CD8-positive, alpha-beta memory T cell (primary cell): ENCODE results near the gene ESD. TPM values are rescaled to one million over a fixed set of nuclear protein-coding genes. Genes with fewer than 3 reads are reported as not detected.
A peak's percentile ranks its signal among the peaks of the same experiment; 100 is the strongest.
"Not testable (repeated sequence)": the region's sequence is repeated elsewhere in the genome, so short reads cannot be mapped to it uniquely, and the experiment has no call there.

Source experiments
- CTCF ChIA-PET: fragments of 350-600 bp; sonication (Branson Sonifier 250); formaldehyde crosslinking; loops from one replicate; lab custom pipeline; 2021; ENCODE audit warnings: antibody characterized with exemption; lab: Charles Lee
- POLR2A ChIA-PET: fragments of 350-600 bp; sonication (Branson Sonifier 250); formaldehyde crosslinking; loops from one replicate; lab custom pipeline; 2021; ENCODE audit warnings: antibody characterized with exemption; lab: Charles Lee
- DNase-seq, 5 donors: peaks; one replicate each; pipeline versions ENCODE4 v3.0.0 to v3.0.0-alpha.2; 2020 to 2022; ENCODE audit warnings: mixed read lengths in 1 of 5
- H3K27ac ChIP-seq: one replicate; pipeline ENCODE4 v1.7.0; 2013; ENCODE audit warnings: low read depth, mild to moderate bottlenecking, low read length, moderate library complexity
- H3K27me3 ChIP-seq: 2 replicates; pipeline ENCODE4 v1.7.0; 2013; ENCODE audit warnings: low read length, mild to moderate bottlenecking; ENCODE audit not compliant: insufficient read depth, poor library complexity, severe bottlenecking
- H3K36me3 ChIP-seq: 2 replicates; pipeline ENCODE4 v1.7.0; 2013; ENCODE audit warnings: mild to moderate bottlenecking, low read length, moderate library complexity; ENCODE audit not compliant: insufficient read depth
- H3K4me1 ChIP-seq: 2 replicates; pipeline ENCODE4 v1.7.0; 2013; ENCODE audit warnings: mild to moderate bottlenecking, low read length, moderate library complexity; ENCODE audit not compliant: insufficient read depth
- H3K4me3 ChIP-seq: 2 replicates; pipeline ENCODE4 v1.7.0; 2013; ENCODE audit warnings: mild to moderate bottlenecking, low read length
- H3K9me3 ChIP-seq: 2 replicates; pipeline ENCODE4 v1.7.0; 2013; ENCODE audit warnings: mild to moderate bottlenecking, low read length
- H3K27ac Mint-ChIP-seq, 8 donors: one replicate each; pipeline ENCODE4 v1.8.0; 2020 to 2021; ENCODE audit warnings: mixed read lengths in 8 of 8, mild to moderate bottlenecking in 6 of 8, inconsistent platforms in 3 of 8, moderate library complexity in 3 of 8
- H3K27me3 Mint-ChIP-seq, 2 donors: one replicate each; pipeline ENCODE4 v1.8.0; 2020 to 2021; ENCODE audit warnings: mixed read lengths in 2 of 2, mild to moderate bottlenecking in 1 of 2, moderate library complexity in 1 of 2
- H3K36me3 Mint-ChIP-seq, 3 donors: one replicate each; pipeline ENCODE4 v1.8.0; 2020 to 2021; ENCODE audit warnings: mixed read lengths in 3 of 3, inconsistent platforms in 1 of 3, mild to moderate bottlenecking in 1 of 3
- H3K4me1 Mint-ChIP-seq, 3 donors: one replicate each; pipeline ENCODE4 v1.8.0; 2020 to 2021; ENCODE audit warnings: mixed read lengths in 3 of 3, inconsistent platforms in 1 of 3, mild to moderate bottlenecking in 1 of 3
- H3K4me3 Mint-ChIP-seq, 7 donors: one replicate each; pipeline ENCODE4 v1.8.0; 2020 to 2021; ENCODE audit warnings: mixed read lengths in 7 of 7, mild to moderate bottlenecking in 6 of 7, moderate library complexity in 4 of 7, inconsistent platforms in 2 of 7
- H3K9me3 Mint-ChIP-seq, 5 donors: one replicate each; pipeline ENCODE4 v1.8.0; 2020 to 2022; ENCODE audit warnings: mixed read lengths in 5 of 5, mild to moderate bottlenecking in 3 of 5, moderate library complexity in 2 of 5, inconsistent platforms in 1 of 5
- polyA plus RNA-seq: library from polyadenylated mRNA; unstranded; fragments of 300-500 nt; fragmentation: Illumina TruSeq; gene quantifications from one replicate; pipeline ENCODE4 v1.2.3, GENCODE V29; 2021
- total RNA-seq, 2 experiments: library from RNA; stranded (reverse); gene quantifications; one replicate each; pipeline ENCODE4 v1.2.3, GENCODE V29; 2021

ESD gene
- total and polyA plus RNA-seq, 3 experiments from 2014 or later: 91.9 to 109 (median 98.5) TPM

DNA sequence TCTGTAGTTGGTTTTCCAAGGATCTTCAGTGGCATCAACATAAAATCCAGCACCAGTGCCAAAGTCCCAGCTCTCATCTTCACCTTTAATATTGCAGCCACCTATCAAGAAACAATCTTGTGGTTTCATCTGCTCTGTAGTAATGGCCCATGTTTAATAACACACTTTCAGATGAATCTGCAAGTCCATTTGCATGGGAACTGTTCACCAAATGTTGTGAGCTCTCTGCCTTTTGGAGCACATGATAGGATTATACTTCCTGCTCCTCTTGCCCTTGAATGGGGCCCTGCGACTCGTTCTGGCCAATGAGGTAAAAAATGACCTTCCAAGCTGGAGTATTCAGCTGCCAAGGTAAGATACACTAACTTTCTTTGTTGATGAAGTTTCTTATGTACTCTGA, 14.3 kb downstream of the ESD start:
- Histone ChIP-seq H3K4me1 (no peaks in the 10 kb centered on the region), H3K27ac (no peak overlapping the region), H3K9me3 (no peaks in the 10 kb centered on the region), H3K4me3 (no peak overlapping the region), H3K27me3 (no peaks in the 10 kb centered on the region), H3K36me3 (peaks cover 36% of the 10 kb centered on the region)
- POLR2A ChIA-PET: no interaction called here
- DNase-seq: no peak
- peaks cover 20 to 79% (median 20%) of the 10 kb centered on the region in 3 donors for H3K36me3 Mint-ChIP-seq
- H3K27ac Mint-ChIP-seq: peak overlapping the region in 1 of 8 donors; percentile 27
- no peaks in the 10 kb centered on the region for H3K9me3 Mint-ChIP-seq
- H3K27me3 Mint-ChIP-seq: no peaks in the 10 kb centered on the region
- CTCF ChIA-PET: no interaction called here
- H3K4me3 Mint-ChIP-seq: no peak overlapping the region
- peaks cover under 1 to 20% (median 7%) of the 10 kb centered on the region in 3 donors for H3K4me1 Mint-ChIP-seq

DNA sequence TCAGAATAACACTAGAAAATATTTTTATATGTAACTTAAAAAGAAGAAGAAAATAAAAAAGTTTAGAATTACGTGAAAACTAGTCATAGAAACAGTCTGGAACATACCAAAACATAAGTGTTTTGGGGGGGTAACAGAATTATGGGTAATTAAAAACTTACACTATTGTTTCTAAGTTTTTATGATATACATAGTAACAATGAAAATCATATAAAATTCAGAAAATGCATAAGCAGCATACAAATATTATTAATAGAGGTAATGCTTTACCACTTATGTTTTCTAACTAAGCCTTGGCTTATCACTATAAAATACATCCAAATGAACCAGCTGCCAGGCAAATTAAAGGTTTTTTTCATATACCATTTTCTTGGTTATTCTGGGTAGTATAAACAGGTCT, 14.9 kb downstream of the ESD start:
- H3K4me3 Mint-ChIP-seq: no peak overlapping the region
- ChIA-PET POLR2A (no interaction called here), CTCF (no interaction called here)
- Histone ChIP-seq H3K27ac (no peak overlapping the region), H3K4me1 (no peaks in the 10 kb centered on the region), H3K27me3 (no peaks in the 10 kb centered on the region), H3K36me3 (peaks cover 36% of the 10 kb centered on the region), H3K4me3 (no peak overlapping the region), H3K9me3 (no peaks in the 10 kb centered on the region)
- H3K4me1 Mint-ChIP-seq: peaks cover 0 to 19% (median 7%) of the 10 kb centered on the region in 3 donors
- peaks cover 20 to 80% (median 23%) of the 10 kb centered on the region in 3 donors for H3K36me3 Mint-ChIP-seq
- peak overlapping the region in 1 of 8 donors; percentile 15 for H3K27ac Mint-ChIP-seq
- DNase-seq: no peak
- H3K9me3 Mint-ChIP-seq: no peaks in the 10 kb centered on the region
- no peaks in the 10 kb centered on the region for H3K27me3 Mint-ChIP-seq

DNA sequence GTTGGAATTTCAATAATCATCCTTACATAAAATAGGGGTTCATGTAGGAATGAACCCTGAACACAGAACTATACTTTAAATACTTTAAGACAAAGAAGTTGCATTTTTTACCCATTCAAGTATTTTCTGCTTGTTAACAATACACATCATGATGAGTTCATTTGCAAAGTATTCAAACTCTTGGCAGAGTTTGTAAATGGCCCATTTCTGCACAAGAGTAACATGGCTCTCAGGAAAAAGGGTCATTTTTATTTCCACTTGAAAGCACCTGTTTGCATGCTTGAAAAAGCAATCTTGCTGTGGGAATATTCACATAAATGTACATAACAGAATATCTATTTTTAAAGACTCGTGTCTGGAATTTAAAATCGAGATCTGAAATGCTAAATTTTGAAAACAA, 18.1 kb downstream of the ESD start:
- peaks cover 26% of the 10 kb centered on the region for H3K36me3 ChIP-seq

DNA sequence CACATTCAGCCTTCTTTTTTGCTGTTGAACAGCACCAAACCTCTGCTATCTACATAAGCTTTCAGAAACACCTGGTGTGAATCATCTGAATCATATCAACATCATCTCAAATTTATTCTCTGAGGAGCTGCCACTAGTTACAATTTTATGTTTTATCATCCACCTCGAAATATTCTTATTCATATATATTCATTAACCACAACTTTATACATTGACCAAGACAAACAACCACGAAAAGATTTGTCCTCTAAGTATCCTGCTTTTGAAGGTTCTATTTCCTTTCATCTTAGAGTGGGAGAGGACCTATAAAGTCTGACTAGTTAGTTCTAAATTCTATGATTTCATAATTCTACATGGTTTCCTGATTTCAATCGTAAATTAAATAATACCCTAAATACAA, 18.9 kb downstream of the ESD start:
- Histone ChIP-seq H3K9me3 (no peaks in the 10 kb centered on the region), H3K4me3 (no peak overlapping the region), H3K27me3 (no peaks in the 10 kb centered on the region), H3K4me1 (no peaks in the 10 kb centered on the region), H3K36me3 (peaks cover 31% of the 10 kb centered on the region), H3K27ac (no peak overlapping the region)
- Mint-ChIP-seq H3K36me3 (peaks cover 31 to 85% (median 35%) of the 10 kb centered on the region in 3 donors), H3K27ac (peak overlapping the region in 1 of 8 donors; percentile 52), H3K9me3 (no peaks in the 10 kb centered on the region), H3K4me1 (peaks cover 0 to 14% (median 7%) of the 10 kb centered on the region in 3 donors), H3K27me3 (no peaks in the 10 kb centered on the region), H3K4me3 (no peak overlapping the region)
- DNase-seq: no peak
- ChIA-PET POLR2A (no interaction called here), CTCF (interaction anchor here (1.2 kb wide), 1 partner anchor 226 kb away, joined by 3 read pairs; no protein-coding TSS in a partner anchor)

More for the DNA sequence above, 18.1 kb downstream of the ESD start:
- Mint-ChIP-seq H3K27me3 (no peaks in the 10 kb centered on the region), H3K9me3 (no peaks in the 10 kb centered on the region), H3K4me1 (peaks cover 0 to 15% (median 7%) of the 10 kb centered on the region in 3 donors), H3K4me3 (no peak overlapping the region), H3K36me3 (peaks cover 24 to 82% (median 32%) of the 10 kb centered on the region in 3 donors), H3K27ac (no peak overlapping the region)
- H3K27ac ChIP-seq: no peak overlapping the region
- ChIA-PET CTCF (no interaction called here), POLR2A (no interaction called here)
- no peaks in the 10 kb centered on the region for H3K27me3 ChIP-seq
- H3K9me3 ChIP-seq: no peaks in the 10 kb centered on the region
- DNase-seq: no peak
- no peak overlapping the region for H3K4me3 ChIP-seq
- H3K4me1 ChIP-seq: no peaks in the 10 kb centered on the region

DNA sequence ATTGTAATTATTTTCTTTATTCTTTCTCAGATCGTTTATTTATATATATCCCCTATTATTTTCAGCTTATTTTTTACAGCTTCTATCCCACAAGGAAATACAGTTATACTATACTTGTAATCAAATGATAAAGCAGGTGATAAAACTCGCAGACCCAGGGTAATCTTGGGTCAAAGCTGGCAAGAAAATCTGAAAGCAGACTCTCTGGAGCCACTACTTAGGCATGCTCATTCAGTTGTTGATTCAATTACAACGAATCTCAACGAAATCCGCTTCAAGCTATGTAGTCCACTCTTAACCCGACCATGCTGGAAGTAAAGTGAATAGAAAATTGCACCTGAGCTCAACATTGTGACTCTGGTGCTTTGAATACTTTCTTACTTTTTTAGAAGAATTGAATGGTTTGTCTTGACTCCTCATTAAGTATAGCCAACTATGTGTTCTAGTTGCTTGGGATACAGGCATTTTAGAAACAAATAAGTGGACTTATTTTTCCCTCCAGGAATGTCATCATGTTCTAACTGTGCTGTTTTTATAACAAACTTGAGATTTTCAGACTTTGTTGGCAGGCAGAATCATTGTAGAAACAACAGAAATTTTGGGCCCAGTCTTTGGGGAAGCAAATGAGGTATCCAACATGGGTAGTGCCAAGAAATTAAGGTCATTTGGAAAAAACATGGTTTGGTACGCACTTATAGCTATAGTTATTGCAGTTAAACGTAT, 21.4 kb downstream of the ESD start:
- no peaks in the 10 kb centered on the region for H3K27me3 Mint-ChIP-seq
- peaks cover 34 to 86% (median 43%) of the 10 kb centered on the region in 3 donors for H3K36me3 Mint-ChIP-seq
- Histone ChIP-seq H3K27ac (no peak overlapping the region), H3K4me3 (no peak overlapping the region), H3K36me3 (peaks cover 25% of the 10 kb centered on the region), H3K27me3 (no peaks in the 10 kb centered on the region), H3K9me3 (no peaks in the 10 kb centered on the region), H3K4me1 (no peaks in the 10 kb centered on the region)
- DNase-seq: no peak
- no peak overlapping the region for H3K4me3 Mint-ChIP-seq
- ChIA-PET POLR2A (no interaction called here), CTCF (interaction anchor here (1.3 kb wide), 1 partner anchor 9 kb away, joined by 3 read pairs; no protein-coding TSS in a partner anchor)
- H3K4me1 Mint-ChIP-seq: no peaks in the 10 kb centered on the region
- H3K27ac Mint-ChIP-seq: no peak overlapping the region
- H3K9me3 Mint-ChIP-seq: no peaks in the 10 kb centered on the region

DNA sequence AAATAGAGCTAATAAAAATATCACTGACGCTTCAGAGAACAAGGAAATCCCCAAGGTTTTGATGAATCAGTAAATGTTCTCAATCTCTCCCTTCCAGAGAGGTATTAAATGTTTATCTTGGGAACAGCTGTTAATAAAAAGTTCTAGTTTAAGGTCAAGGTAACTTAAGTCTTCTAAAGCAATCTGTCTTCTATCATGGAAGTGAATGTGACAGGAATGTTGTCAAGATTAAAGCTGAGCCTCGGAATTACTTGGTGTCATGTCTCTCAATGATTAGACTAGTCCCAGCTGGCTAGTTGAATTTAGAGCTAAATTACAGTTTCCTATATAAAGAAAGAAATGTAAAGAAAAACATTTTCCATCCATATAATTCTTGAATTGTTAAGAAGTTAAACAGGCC, 23.4 kb downstream of the ESD start:
- POLR2A ChIA-PET: no interaction called here
- no peaks in the 10 kb centered on the region for H3K9me3 ChIP-seq
- Mint-ChIP-seq H3K4me3 (no peak overlapping the region), H3K4me1 (no peaks in the 10 kb centered on the region), H3K27ac (no peak overlapping the region), H3K9me3 (no peaks in the 10 kb centered on the region), H3K36me3 (peaks cover 37 to 81% (median 47%) of the 10 kb centered on the region in 3 donors), H3K27me3 (no peaks in the 10 kb centered on the region)
- CTCF ChIA-PET: no interaction called here
- H3K36me3 ChIP-seq: peaks cover 19% of the 10 kb centered on the region
- no peaks in the 10 kb centered on the region for H3K27me3 ChIP-seq
- no peak for DNase-seq
- no peaks in the 10 kb centered on the region for H3K4me1 ChIP-seq
- no peak overlapping the region for H3K4me3 ChIP-seq
- H3K27ac ChIP-seq: no peak overlapping the region

DNA sequence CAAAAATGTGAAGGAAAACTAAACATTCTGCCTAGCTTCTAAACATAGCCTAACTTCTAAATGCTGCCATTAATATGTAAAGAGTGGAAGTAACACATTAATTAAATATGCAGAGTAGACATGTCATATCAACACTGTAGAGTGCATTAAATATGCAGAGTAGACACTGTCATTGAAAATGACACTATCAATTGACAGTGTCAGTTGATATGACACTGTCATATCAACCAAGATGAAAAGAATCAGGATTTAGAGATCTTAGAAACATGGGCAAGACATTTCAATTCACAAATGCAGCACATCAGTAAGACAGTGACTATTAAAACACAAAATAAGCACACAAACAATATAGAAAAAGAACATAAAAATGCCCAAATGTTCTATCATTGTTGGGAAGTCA, 25.3 kb downstream of the ESD start:
- H3K36me3 Mint-ChIP-seq: peaks cover 32 to 64% (median 42%) of the 10 kb centered on the region in 3 donors
- Histone ChIP-seq H3K9me3 (no peaks in the 10 kb centered on the region), H3K4me1 (no peaks in the 10 kb centered on the region), H3K27ac (no peak overlapping the region), H3K36me3 (peaks cover 19% of the 10 kb centered on the region), H3K27me3 (no peaks in the 10 kb centered on the region), H3K4me3 (no peak overlapping the region)
- no peak for DNase-seq
- H3K4me3 Mint-ChIP-seq: no peak overlapping the region
- no peaks in the 10 kb centered on the region for H3K4me1 Mint-ChIP-seq
- no peak overlapping the region for H3K27ac Mint-ChIP-seq
- no peaks in the 10 kb centered on the region for H3K27me3 Mint-ChIP-seq
- no peaks in the 10 kb centered on the region for H3K9me3 Mint-ChIP-seq
- ChIA-PET POLR2A (no interaction called here), CTCF (no interaction called here)

DNA sequence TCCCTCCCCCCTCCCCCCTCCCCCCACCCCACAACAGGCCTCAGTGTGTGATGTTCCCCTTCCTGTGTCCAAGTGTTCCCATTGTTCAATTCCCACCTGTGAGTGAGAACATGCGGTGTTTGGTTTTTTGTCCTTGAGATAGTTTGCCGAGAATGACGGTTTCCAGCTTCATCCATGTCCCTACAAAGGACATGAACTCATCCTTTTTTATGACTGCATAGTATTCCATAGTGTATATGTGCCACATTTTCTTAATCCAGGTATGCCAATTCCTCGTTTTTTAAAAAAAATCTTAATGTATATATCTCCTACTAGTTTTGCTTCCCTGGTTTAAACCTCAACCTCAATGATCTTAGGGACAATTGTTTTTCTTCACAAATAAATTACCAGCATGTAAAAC, 27.0 kb downstream of the ESD start:
- H3K4me3 Mint-ChIP-seq, H3K27me3 Mint-ChIP-seq, H3K9me3 ChIP-seq, CTCF ChIA-PET, H3K4me3 ChIP-seq, H3K4me1 Mint-ChIP-seq, H3K27me3 ChIP-seq, H3K4me1 ChIP-seq, H3K27ac ChIP-seq, DNase-seq, POLR2A ChIA-PET, H3K9me3 Mint-ChIP-seq: not testable (repeated sequence)
- peak overlapping the region in 1 of 8 donors; percentile 66 for H3K27ac Mint-ChIP-seq
- peaks cover 14% of the 10 kb centered on the region for H3K36me3 ChIP-seq
- H3K36me3 Mint-ChIP-seq: peaks cover 24 to 48% (median 38%) of the 10 kb centered on the region in 3 donors
